Neuronal stem cell (in vitro differentiated cells): Measurements from ENCODE around the gene DIO1.

Source experiments
- DNase-seq: peaks from one replicate; pipeline ENCODE4 v3.0.0-alpha.2; 2013; ENCODE audit warnings: low spot score
- H2AFZ ChIP-seq: one replicate; pipeline ENCODE4 v1.6.1; 2013; ENCODE audit warnings: mild to moderate bottlenecking, low read length, inconsistent platforms
- H2AK5ac ChIP-seq: 2 replicates; pipeline ENCODE4 v1.6.1; 2013; ENCODE audit warnings: low read depth, mild to moderate bottlenecking, inconsistent platforms, low read length, moderate library complexity, mixed read lengths
- H2BK120ac ChIP-seq: 2 replicates; pipeline ENCODE4 v1.6.1; 2013; ENCODE audit warnings: low read depth, mild to moderate bottlenecking, inconsistent platforms, low read length, moderate library complexity, mixed read lengths
- H2BK12ac ChIP-seq: one replicate; pipeline ENCODE4 v1.6.1; 2013; ENCODE audit warnings: low read length, inconsistent platforms
- H2BK15ac ChIP-seq: 2 replicates; pipeline ENCODE4 v1.6.1; 2013; ENCODE audit warnings: mild to moderate bottlenecking, low read length, inconsistent platforms, mixed read lengths
- H2BK5ac ChIP-seq: one replicate; pipeline ENCODE4 v1.6.1; 2013; ENCODE audit warnings: inconsistent platforms, mild to moderate bottlenecking, low read length, moderate library complexity
- H3K14ac ChIP-seq: one replicate; pipeline ENCODE4 v1.6.1; 2013; ENCODE audit warnings: low read length, inconsistent platforms
- H3K18ac ChIP-seq: 2 replicates; pipeline ENCODE4 v1.6.1; 2013; ENCODE audit warnings: low read length, inconsistent platforms
- H3K23ac ChIP-seq: 2 replicates; pipeline ENCODE4 v1.6.1; 2013; ENCODE audit warnings: low read depth, mild to moderate bottlenecking, mixed read lengths, low read length, inconsistent platforms; ENCODE audit not compliant: poor library complexity
- H3K27ac ChIP-seq: replicated peaks from 3 replicates; pipeline ENCODE4 v1.5.1; 2013; ENCODE audit warnings: low read length, inconsistent platforms
- H3K27me3 ChIP-seq, 3 experiments: 2 replicates each; pipeline ENCODE4 v1.6.1; 2013; ENCODE audit warnings: low read length in 3 of 3, mild to moderate bottlenecking in 2 of 3, inconsistent platforms in 1 of 3, low read depth in 1 of 3, mixed read lengths in 1 of 3, moderate library complexity in 1 of 3; ENCODE audit not compliant: control insufficient read depth in 3 of 3, insufficient read depth in 3 of 3
- H3K36me3 ChIP-seq, 2 donors: replicated peaks in 1 of 2; 2 replicates each; pipeline ENCODE4 v1.6.1; 2013; ENCODE audit warnings: low read length in 2 of 2; ENCODE audit not compliant: control insufficient read depth in 2 of 2, insufficient read depth in 2 of 2
- H3K4ac ChIP-seq: 2 replicates; pipeline ENCODE4 v1.6.1; 2013; ENCODE audit warnings: inconsistent platforms, mild to moderate bottlenecking, low read length, moderate library complexity
- H3K4me1 ChIP-seq, 2 donors: 1 replicate in 1 of 2; 2 replicates in 1 of 2; pipeline ENCODE4 v1.6.1; 2013; ENCODE audit warnings: low read length in 2 of 2, low read depth in 1 of 2; ENCODE audit not compliant: control insufficient read depth in 2 of 2, insufficient read depth in 1 of 2
- H3K4me2 ChIP-seq: one replicate; pipeline ENCODE4 v1.6.1; 2013; ENCODE audit warnings: mild to moderate bottlenecking, low read length, inconsistent platforms; ENCODE audit not compliant: insufficient read depth, poor library complexity, severe bottlenecking
- H3K4me3 ChIP-seq, 2 donors: 2 replicates each; pipeline ENCODE4 v1.5.1; 2013; ENCODE audit warnings: low read length in 2 of 2, mild to moderate bottlenecking in 2 of 2, inconsistent platforms in 1 of 2, moderate library complexity in 1 of 2
- H3K79me1 ChIP-seq: one replicate; pipeline ENCODE4 v1.6.1; 2013; ENCODE audit warnings: low read depth, mild to moderate bottlenecking, inconsistent platforms, low read length, moderate library complexity
- H3K9ac ChIP-seq: one replicate; pipeline ENCODE4 v1.6.1; 2013; ENCODE audit warnings: mild to moderate bottlenecking, low read depth, low read length, inconsistent platforms; ENCODE audit not compliant: poor library complexity
- H3K9me3 ChIP-seq, 2 donors: replicated peaks in 1 of 2; 2 replicates each; pipeline versions ENCODE3 to v1.6.1; 2013; ENCODE audit warnings: low read length in 2 of 2, mild to moderate bottlenecking in 2 of 2, inconsistent platforms in 1 of 2, low read depth in 1 of 2, mixed read lengths in 1 of 2, moderate library complexity in 1 of 2; ENCODE audit not compliant: control insufficient read depth in 2 of 2, insufficient read depth in 1 of 2
- H4K8ac ChIP-seq: one replicate; pipeline ENCODE4 v1.6.1; 2013; ENCODE audit warnings: low read depth, mild to moderate bottlenecking, inconsistent platforms, low read length, moderate library complexity
- H4K91ac ChIP-seq: one replicate; pipeline ENCODE4 v1.6.1; 2013; ENCODE audit warnings: low read length, low read depth, mild to moderate bottlenecking, inconsistent platforms; ENCODE audit not compliant: poor library complexity
- WGBS, 2 donors: extraction: QIAGEN DNeasy Blood & Tissue Kit; methylation state at CpG; one replicate each; pipeline ENCODE4 v1.1.7; 2013; ENCODE audit warnings: missing lambda C conversion rate in 2 of 2, mixed read lengths in 1 of 2; ENCODE audit not compliant: insufficient read length in 2 of 2, insufficient replicate concordance in 1 of 2; ENCODE audit errors: extremely low coverage in 2 of 2; 5-methylcytosine and 5-hydroxymethylcytosine counted together

Gene DIO1

GRCh38 chr1:53890522-53890941 lies 3.5 kb upstream of the DIO1 start:
- H3K9ac ChIP-seq: no peak overlapping the region
- H3K14ac ChIP-seq: no peak overlapping the region
- H2BK120ac ChIP-seq: no peak overlapping the region
- no peak overlapping the region for H2AK5ac ChIP-seq
- H2BK15ac ChIP-seq: no peak overlapping the region
- no peak overlapping the region for H3K23ac ChIP-seq
- no peak overlapping the region for H3K4me2 ChIP-seq
- H3K4me3 ChIP-seq: no peak overlapping the region
- no peaks in the 10 kb centered on the region for H3K9me3 ChIP-seq
- H2BK5ac ChIP-seq: no peak overlapping the region
- H2BK12ac ChIP-seq: no peak overlapping the region
- peaks cover 2% of the 10 kb centered on the region for H3K79me1 ChIP-seq
- no peak overlapping the region for H3K18ac ChIP-seq
- no peak overlapping the region for H3K27ac ChIP-seq
- H3K27me3 ChIP-seq: no peaks in the 10 kb centered on the region
- DNase-seq: no peak
- peak overlapping the region; percentile 95 for H2AFZ ChIP-seq
- peaks cover 0 to 29% of the 10 kb centered on the region in 2 donors for H3K36me3 ChIP-seq
- no peak overlapping the region for H3K4ac ChIP-seq
- H4K8ac ChIP-seq: no peak overlapping the region
- no peak overlapping the region for H4K91ac ChIP-seq
- no CpG with 5 or more reads among the region's 7 CpGs for WGBS, 2 donors
- peaks cover 2 to 4% of the 10 kb centered on the region in 2 donors for H3K4me1 ChIP-seq

- Histone ChIP-seq H3K18ac (no peak overlapping the region), H3K14ac (no peak overlapping the region), H3K4me2 (no peak overlapping the region), H3K36me3 (peaks cover 0 to 24% of the 10 kb centered on the region in 2 donors), H2AK5ac (no peak overlapping the region), H3K9ac (no peak overlapping the region), H4K8ac (no peak overlapping the region), H2BK5ac (no peak overlapping the region), H3K9me3 (no peaks in the 10 kb centered on the region), H3K4me3 (no peak overlapping the region), H4K91ac (no peak overlapping the region), H3K4me1 (peaks cover 2 to 4% of the 10 kb centered on the region in 2 donors), H3K4ac (no peak overlapping the region), H2AFZ (no peak overlapping the region), H2BK15ac (no peak overlapping the region), H2BK12ac (no peak overlapping the region), H3K79me1 (peaks cover 2% of the 10 kb centered on the region), H3K27me3 (no peaks in the 10 kb centered on the region), H3K23ac (no peak overlapping the region), H3K27ac (no peak overlapping the region), H2BK120ac (no peak overlapping the region)
- no peak for DNase-seq
- WGBS, 2 donors: no CpG with 5 or more reads among the region's 2 CpGs
These were observed 3.0 kb upstream of the DIO1 start for GRCh38 chr1:53891018-53891417.

GRCh38 chr1:53891678-53892077 lies 2.3 kb upstream of the DIO1 start:
- no peak overlapping the region for H3K18ac ChIP-seq
- no CpG with 5 or more reads among the region's 2 CpGs for WGBS, 2 donors

GRCh38 chr1:53892911-53893310 lies 1.1 kb upstream of the DIO1 start:
- Histone ChIP-seq H3K27ac (no peak overlapping the region), H2BK120ac (no peak overlapping the region), H2AK5ac (no peak overlapping the region), H2BK15ac (no peak overlapping the region), H3K9ac (no peak overlapping the region), H3K14ac (no peak overlapping the region), H4K8ac (no peak overlapping the region), H3K18ac (no peak overlapping the region), H2BK5ac (no peak overlapping the region), H3K9me3 (no peaks in the 10 kb centered on the region), H3K4me2 (no peak overlapping the region), H4K91ac (no peak overlapping the region), H2AFZ (no peak overlapping the region), H2BK12ac (no peak overlapping the region), H3K23ac (no peak overlapping the region), H3K36me3 (peaks cover 0 to 9% of the 10 kb centered on the region in 2 donors), H3K27me3 (no peaks in the 10 kb centered on the region), H3K4me1 (peaks cover 2 to 4% of the 10 kb centered on the region in 2 donors), H3K79me1 (peaks cover 2% of the 10 kb centered on the region), H3K4me3 (no peak overlapping the region), H3K4ac (no peak overlapping the region)
- no peak for DNase-seq
- no CpG with 5 or more reads among the region's 5 CpGs for WGBS, 2 donors

More at GRCh38 chr1:53891678-53892077, 2.3 kb upstream of the DIO1 start:
- DNase-seq: no peak
- Histone ChIP-seq H3K27me3 (no peaks in the 10 kb centered on the region), H3K27ac (no peak overlapping the region), H2BK5ac (no peak overlapping the region), H3K4me3 (no peak overlapping the region), H3K79me1 (peaks cover 2% of the 10 kb centered on the region), H4K8ac (no peak overlapping the region), H3K4me1 (peaks cover 2 to 4% of the 10 kb centered on the region in 2 donors), H2AK5ac (no peak overlapping the region), H3K4me2 (no peak overlapping the region), H3K9me3 (no peaks in the 10 kb centered on the region), H2BK12ac (no peak overlapping the region), H3K4ac (no peak overlapping the region), H2BK120ac (no peak overlapping the region), H2BK15ac (no peak overlapping the region), H3K36me3 (peaks cover 0 to 17% of the 10 kb centered on the region in 2 donors), H4K91ac (no peak overlapping the region), H2AFZ (no peak overlapping the region), H3K14ac (no peak overlapping the region), H3K23ac (no peak overlapping the region), H3K9ac (no peak overlapping the region)
